ENCODE results near the gene SLC6A20. TPM values are rescaled to one million over a fixed set of nuclear protein-coding genes. Genes with fewer than 3 reads are reported as not detected.

Gene SLC6A20
- polyA plus RNA-seq, 3 donors, result 0.07 to 0.18 (median 0.12) TPM

DNA sequence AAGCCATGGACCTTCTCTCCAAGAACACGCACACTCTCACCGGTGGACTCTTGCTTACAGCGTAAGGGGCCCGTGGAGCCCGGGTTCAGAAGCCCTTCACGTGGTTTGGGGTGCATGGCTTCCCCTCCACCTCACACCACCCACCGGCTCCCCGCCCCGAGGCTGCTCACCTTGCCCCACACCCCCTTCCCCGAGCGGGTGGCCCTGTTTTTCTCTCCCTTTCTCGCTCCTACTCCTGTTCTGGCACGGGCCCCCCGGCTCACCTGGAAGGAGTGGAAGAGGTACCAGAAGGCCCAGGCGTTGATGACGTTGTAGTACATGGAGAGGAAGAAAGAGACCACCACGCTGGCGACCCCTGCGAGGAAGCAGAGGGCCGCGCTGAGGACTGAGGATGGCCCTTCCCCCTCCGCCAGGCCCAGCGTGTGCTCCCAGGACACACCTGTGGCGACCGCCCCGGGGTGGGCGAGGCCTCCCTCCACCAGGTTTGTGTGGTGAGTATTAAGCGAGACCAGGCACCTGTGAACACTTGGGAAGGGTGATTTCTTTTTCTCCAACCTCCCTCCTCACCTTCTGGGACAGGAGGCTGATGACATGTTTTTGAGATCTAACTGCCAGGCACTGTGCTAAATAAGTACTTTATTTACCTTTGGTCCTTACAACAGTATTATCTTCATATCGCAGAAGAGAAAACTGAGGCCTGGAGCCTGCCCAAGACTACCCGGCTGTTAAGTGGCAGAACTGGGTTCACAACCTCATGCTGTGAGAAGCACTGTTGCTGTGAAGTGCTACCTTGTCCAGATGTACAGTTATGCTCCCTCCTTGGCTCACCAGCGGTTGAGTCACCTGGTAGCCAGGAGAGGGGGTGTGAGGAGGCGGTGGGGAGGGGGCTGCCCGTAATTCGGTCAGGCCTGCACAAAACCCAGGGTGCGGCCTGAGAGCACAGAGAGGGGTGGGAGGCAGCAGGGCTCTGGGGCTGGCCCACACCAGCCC lies 16.3 kb downstream of the SLC6A20 start:
- DNase-seq (ENCODE audit: low read depth in 3 of 3, low spot score in 2 of 3), result no peak

DNA sequence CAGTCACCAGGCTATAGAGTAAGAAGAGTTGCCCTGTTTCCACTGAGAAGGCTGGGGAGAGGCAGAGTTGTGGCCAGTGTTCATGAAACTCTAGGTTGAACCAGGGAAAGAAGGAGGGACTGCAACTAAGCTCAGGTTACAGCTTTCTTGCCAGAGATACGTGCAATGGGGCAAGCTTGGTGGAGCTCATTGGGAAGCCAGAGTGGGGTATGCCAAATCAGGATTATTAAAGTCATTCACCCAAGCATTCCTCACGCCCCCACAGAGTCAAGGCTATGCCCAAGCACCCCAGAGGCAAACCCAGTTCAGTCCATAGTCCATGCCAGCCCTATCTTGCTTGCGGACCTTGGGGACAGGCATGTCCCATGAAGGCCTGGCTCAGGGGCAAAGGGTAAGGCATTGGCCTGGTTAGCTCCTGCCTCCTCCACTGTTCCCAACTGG lies 17.6 kb downstream of the SLC6A20 start:
- no peak for DNase-seq (ENCODE audit: low read depth in 3 of 3, low spot score in 2 of 3)

DNA sequence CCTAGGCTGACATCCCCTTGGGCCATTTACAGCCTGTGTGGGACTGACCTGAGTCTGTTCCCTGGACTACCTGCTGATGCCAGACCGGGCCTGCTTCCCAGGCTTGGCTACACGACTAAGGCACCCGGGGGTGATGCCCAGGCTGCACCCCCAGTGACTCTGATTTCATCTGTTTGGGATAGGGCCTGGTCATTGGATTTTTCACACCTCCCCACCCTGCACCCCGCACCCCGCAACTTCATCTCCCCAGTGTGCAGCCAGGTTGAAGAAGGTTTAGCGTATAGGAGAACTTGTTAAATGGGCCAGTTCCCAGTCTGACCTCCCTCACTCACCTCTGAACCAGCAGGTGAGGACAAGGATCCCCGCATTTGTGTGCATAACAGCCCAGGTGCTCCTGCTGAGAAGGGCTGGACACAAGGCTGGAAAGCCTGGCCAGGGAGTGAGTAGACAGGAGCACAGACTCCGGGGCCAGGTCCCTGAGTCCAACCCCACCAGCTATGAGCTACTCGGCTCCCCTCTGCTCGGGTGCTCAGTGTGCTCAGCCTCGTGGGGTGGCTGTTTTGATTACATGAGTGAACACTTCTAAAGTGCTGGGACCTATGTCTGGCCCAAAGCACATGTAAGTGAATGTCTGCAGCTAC lies 18.5 kb downstream of the SLC6A20 start:
- DNase-seq (ENCODE audit: low read depth in 3 of 3, low spot score in 2 of 3), result no peak

DNA sequence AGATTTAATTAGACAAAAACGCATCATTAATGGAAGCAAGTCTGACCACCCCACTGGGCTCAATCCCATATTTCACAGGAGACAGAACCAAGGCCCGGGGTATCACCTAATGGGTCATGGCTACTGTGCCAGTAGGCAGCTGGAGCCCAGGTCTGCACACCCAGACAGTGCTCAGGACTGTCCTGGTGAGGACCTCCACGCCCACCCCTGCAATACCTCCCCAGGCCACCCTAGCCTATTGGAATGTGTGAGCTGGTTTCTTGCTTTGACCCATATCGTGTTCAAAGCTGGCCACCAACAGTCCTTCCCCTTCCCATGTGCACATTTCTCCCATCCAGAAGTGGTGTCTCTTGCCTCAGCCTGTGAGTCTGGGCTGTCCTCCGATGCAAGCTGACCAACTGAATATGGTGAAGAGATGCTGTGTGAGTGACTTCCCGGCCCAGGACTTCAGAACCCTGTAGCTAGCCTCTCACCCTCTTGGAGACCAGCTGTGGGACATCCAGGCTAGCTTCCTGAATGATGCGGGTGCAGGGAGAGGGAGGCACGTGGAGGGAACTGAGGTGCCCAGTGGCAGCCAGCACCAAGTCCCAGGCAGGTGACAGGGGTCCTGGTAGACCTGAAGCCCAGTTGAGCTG lies 19.1 kb downstream of the SLC6A20 start:
- no peak for DNase-seq (ENCODE audit: low read depth in 3 of 3, low spot score in 2 of 3)

DNA sequence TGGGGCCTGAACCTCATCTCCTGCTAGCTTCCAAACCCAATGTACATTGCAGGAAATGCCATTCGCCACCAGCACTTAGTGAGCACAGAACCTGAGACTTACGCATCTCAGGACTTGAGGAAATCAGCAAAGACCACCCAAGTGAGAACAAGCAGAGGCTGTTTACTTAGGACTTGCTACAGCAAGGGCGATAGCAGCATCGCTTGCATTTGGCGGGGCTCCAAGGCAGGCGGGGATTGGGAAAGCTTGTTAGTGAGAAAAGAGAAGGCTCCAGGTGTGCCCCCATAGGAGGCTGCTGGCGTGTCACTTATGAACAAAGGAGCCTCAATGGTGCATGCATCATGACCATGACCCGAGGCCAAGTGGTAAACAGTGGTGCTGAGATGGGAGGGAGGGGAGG lies 19.7 kb downstream of the SLC6A20 start:
- no peak for DNase-seq (ENCODE audit: low read depth in 3 of 3, low spot score in 2 of 3)

DNA sequence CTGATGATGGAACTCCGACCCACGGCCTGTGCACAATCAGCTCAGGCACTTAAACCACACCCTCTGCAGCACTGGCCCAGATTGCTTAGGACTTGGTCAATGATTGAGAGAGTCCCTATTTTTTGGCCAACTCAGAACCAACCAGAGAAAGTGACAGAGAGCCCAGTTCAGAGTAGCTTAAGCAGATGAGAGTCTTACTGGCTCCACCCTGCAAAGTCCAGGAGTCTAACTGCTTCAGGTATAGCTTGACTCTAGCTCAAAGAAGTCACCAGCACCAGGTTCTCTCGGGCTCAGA lies 20.1 kb downstream of the SLC6A20 start:
- no peak for DNase-seq (ENCODE audit: low read depth in 3 of 3, low spot score in 2 of 3)

DNA sequence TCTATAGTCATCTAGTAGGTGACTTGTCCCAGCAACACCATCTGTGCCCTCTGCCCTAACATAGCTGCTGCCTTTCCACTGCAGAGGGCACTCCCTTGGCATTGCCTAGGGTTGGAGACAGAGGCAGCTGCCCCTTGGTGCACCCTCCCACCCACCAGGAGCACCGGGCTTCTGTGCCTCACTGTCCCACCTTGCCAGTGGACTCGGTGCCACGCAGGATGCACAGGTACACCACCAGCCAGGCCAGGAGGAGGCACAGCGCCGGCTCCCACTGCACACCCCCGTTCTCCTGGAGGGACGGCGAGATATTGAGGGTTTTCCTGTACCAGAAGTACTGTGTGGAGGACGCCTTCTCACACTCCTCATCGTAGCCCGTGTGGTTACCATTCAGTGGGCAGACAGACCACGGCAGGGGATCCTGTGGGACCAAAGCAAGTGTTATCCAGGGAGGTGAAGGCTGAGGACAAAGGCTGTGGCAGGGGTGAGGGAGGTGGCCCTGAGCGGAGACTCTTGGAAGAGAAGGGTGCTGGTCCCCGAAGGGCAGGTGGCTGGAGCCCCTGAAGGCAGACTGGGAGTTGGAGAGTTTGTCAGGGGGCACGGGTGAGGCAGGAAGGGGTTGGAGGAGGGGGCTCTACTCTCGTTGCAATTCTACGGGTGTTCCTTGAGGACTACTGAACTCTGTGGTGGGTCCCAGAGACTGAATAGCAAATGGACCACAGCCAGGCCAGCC lies 20.6 kb downstream of the SLC6A20 start:
- DNase-seq (ENCODE audit: low read depth in 3 of 3, low spot score in 2 of 3), result no peak

DNA sequence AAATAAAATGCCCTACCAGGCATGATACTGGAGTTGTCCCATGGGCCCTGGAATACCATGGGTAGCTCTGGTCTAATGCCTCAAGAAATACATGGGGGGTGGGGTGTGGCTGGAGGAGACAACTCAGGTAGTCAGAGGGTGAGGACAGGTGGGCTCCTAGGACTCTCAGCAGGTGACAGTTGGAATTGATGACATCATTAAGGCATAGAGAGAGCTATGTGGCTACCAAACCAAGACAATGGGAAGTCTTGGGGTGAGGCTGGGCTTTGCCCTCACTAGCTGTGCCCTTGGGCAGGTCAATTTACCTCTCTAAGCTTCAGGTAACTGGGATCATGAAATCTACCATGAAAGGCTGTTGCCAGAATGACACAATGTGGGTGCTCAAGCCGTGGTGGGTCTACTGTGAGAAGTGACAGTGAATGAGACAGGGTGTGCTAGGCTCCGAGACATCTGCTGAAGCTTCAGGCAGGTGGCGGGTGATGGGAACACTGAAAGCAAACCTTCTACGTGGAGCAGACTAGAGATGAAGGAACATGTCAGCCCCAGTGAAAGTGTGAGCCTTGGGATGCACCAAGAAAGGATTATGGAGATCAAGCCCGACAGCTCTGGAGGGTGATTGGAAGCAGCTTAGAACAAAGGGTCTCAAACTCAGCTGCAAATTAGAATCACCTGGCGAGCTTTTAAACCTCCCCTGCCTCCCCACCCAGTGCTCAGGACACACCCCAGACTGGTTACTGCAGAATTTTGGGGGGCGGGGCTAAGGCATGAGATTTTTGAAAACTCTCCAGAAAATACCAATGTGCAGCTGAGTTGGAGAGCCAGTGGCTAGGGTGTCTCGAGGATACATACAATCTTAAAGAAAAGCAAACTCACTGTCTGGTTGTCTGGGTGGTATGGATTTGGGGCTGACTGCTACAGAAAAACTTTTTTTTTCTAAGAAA lies 21.5 kb downstream of the SLC6A20 start:
- no peak for DNase-seq (ENCODE audit: low read depth in 3 of 3, low spot score in 2 of 3)

DNA sequence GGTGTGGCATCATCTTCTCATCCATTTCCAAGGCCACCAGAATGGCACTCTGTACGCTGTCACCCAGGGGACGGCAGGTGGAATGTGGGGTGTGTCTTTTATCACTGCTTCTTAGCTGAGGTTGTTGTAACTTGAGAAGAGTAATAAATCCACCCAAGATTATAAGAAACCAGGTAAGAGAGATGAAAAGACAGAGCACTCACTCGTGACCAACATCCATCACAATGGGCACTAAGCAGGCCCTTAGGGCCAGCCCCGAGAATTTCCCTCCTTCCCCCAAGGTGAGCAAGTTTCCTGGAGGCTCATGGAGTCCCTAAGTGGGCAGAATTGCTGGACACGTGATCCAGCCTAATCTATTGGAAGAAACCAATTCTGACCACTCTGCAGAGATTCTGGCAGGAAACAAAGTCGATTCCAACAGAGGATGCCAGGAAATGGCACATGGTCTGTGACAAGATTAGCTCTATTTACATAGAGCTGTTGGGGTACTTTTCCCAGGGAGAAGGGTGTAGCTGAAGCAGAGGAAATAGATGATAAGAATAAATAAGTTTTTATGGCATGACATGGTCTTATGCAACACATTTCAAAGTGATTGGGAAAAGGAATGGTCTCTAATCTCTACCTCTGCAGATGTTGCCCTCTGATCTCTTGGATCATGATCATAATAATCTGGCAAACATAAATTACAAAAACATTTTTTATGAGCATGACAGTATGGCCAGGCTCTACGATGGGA lies 22.5 kb downstream of the SLC6A20 start:
- no peak for DNase-seq (ENCODE audit: low read depth in 3 of 3, low spot score in 2 of 3)

DNA sequence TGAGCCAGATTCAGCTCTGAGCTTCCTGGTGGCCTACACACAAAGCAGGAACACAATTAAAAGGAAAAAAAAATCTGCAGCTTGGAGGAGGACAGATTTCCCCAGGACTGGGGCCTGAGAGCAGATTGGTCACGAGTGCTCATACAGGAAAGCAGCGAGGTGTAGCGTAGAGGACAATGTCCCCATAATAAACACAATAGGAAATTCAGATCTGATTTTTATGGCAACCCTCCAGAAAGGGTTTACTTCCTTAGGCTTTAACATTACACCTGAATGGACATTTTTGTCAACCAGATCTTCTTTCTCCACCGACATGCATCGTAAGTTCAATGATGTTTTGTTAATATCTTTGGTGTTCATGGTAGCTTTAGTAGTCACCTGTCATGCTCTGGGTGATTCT lies 23.3 kb downstream of the SLC6A20 start:
- no peak for DNase-seq (ENCODE audit: low read depth in 3 of 3, low spot score in 2 of 3)

DNA sequence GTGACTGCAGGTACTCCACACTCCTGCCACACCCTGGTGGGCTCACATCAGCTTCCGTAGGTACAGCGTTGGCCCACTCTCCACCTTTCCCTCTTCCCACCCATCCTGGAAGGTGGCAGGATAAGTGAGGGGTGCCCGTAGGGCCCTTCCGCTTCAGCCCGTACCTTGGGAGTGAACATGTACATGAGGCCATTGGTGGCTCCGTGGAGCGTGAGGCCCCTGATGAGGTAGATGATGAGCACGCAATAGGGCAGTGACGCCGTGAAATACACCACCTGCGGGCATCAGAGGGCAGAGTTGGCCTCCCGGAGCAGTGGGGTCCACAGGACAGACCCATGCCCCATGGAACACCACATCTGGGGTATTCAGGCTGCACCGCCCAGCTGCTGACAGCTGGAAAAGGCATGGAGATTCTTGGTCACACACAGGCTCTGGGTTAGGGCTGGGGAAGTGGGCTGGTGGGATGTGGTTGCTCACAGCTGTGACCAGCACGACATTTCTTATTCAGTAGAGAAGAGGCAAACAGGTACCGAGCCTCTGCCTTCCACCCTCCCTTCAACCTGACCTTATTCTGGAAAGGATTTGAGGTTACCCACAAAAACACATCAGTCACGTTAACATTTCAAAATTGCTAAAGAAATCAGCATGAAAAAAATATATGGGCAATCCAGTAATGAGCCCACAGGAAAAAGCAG lies 23.8 kb downstream of the SLC6A20 start:
- DNase-seq (ENCODE audit: low read depth in 3 of 3, low spot score in 2 of 3), result no peak

DNA sequence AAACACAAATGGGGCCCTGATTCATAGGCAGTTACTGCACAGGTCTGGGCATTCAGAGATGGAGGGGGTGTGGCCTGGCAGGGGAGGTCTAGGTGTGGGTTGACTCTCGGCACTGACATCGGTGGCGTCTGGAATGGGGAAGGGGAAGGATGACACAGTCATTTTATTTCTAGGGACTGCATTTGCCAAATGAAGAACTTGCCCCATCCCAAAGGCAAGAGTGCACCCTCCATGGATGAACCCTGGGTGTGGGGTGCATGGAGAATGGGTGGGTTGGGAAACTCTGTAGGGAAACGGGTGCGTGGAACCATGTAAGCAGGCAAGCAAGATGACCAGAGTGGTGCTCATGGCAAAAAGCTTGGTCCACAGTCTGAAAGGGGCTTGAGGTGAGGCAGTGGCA lies 24.5 kb downstream of the SLC6A20 start:
- DNase-seq (ENCODE audit: low read depth in 3 of 3, low spot score in 2 of 3), result no peak

DNA sequence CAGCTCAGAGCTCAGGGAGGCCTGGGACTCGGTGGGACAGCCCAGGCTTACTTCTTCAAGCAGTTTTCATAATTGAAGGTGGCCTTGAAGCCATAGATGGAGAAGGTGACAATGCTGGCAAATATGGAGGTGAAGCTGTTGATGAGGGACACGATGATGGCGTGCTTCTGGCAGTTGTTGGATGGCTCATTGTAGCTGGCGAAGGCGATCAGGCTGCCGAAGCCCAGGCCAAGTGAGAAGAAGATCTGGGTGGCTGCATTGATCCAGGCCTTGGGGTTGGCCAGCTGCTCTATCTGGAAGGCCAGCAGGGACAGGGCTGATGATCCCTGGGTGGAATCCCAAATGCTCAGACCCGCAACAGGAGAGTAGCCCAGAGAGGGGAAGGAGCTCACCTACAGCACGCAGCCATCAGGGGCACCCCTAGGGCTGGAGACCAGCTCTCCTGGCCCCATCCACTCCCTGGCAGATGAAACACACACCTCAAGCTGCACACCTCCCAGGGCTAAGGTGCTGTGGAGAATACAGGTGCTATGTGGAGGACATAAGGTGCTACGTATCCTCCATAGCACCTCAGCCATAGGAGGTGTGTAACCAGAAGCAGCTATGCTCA lies 25.1 kb downstream of the SLC6A20 start:
- no peak for DNase-seq (ENCODE audit: low read depth in 3 of 3, low spot score in 2 of 3)

DNA sequence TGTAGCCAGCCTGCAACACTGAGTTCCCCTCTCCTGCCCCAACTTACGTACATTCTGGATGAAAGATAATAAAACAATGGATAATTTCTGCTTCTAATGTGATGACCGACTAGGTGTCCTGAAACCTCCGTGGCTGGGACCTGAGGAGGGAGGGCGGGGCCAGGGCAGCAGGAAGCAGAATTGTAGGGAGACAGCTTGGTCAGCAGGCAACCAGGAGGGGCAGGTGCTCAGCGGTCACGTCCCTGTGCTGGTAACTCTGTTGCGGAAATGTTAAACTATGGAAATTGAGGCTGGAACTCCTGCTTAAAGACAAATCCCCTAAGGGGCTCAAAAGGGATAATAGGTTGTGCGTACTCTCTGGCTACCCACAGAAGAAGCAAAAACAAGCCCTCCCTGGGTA lies 30.4 kb downstream of the SLC6A20 start:
- DNase-seq (ENCODE audit: low read depth in 3 of 3, low spot score in 2 of 3), result no peak

DNA sequence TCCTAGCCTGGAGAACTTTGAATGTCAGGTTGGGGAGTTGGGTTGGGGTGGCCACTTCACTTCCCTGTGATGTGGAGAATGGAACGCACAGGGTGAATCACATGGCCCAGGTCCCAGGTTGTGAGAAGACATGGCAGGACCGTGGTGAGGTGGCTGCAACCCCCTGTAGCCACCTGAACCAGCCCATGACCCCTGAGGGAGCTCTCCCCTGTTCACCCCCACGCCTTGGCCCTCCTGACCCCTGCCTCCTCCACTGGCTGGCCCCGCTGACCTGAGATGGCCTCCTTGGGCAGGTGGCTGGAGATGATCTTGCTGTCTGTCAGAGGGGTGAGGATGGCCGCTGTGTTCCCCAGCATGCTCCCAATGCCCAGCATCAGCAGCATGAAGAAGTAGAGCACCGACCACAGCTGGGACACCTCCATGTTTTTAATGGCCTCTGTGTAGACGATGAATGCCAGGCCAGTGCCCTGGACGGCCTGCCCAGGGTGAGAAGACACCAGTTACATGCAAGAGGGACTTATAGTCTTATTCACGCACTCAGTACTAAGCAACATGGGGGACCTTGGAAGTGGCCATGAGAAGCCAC lies 31.0 kb downstream of the SLC6A20 start:
- DNase-seq (ENCODE audit: low read depth in 3 of 3, low spot score in 2 of 3), result no peak

DNA sequence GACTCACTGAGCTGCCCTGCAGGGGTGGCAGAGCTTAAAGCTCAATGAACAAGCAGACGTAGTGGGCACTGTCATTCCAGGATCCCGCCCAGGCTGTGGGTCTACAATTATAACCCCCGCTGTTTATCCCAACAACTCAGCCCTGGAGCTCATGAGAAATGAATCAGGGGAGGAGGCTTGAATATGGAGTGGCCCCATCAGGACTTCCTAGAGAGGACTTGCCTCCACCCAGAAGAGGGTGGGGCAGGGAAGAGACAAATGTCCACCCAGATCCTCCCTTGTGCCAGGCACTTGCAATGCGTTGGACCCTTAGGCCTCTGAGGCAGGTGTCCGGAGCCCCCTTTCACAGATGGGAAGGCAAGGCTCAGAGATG lies 33.0 kb downstream of the SLC6A20 start:
- no peak for DNase-seq (ENCODE audit: low read depth in 3 of 3, low spot score in 2 of 3)

DNA sequence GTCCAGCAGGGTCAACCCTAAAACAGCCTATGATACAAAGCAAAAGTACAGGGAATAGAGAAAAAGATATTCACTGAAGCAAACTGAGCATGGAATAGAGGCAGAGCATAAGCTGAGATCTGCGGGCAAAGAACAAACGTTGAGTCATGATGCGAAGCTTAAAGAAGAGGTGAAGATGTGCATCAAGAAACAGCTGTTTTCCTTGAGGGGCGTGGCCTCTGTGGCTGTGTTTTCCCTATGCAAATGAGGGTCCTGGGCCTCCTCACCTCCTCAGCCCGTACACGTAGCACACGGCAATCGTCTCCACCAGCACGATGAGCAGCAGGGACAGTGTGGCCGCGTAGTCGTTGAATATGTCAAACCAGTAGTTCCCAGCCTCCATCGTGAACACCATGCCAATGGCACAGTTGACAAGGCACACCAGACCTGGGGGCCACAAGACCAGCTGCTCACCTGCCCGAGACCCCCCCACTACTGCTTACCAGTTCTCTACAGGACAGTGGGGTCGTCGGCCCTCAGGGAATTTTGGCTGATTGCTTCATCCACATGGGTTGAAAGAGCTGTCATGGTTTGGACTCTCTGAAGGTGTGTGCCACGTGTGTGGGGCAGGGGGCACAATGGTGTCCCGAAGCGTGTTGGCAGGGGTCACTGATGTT lies 33.6 kb downstream of the SLC6A20 start:
- DNase-seq (ENCODE audit: low read depth in 3 of 3, low spot score in 2 of 3), result no peak

All from right renal cortex interstitium (tissue), 3 donors.